Stomach (tissue), 4 donors: ENCODE data around the gene MAK.

Experiments used
- EP300 ChIP-seq: sonication (generic); formaldehyde crosslinking; IDR thresholded peaks from one replicate; pipeline ENCODE4 v1.6.1; 2017; ENCODE audit warnings: antibody characterized with exemption
- POLR2A ChIP-seq, 4 donors: fragments of 450-650 bp; IDR thresholded peaks; one replicate each; pipeline ENCODE4 v1.6.1; 2016; ENCODE audit warnings: antibody characterized with exemption in 4 of 4, control low read depth in 2 of 4, mild to moderate bottlenecking in 1 of 4, moderate library complexity in 1 of 4
- TF ChIP-seq, protein P1 (sequence below), 7 experiments: fragments of 450-650 bp in 4 of 7; fragments of 200-600 bp in 3 of 7; sonication (generic) in 3 of 7; IDR thresholded peaks; one replicate each; pipeline ENCODE4 v1.5.1; 2016 to 2019; ENCODE audit warnings: antibody characterized with exemption in 7 of 7, control low read depth in 2 of 7, mild to moderate bottlenecking in 1 of 7

DNA sequence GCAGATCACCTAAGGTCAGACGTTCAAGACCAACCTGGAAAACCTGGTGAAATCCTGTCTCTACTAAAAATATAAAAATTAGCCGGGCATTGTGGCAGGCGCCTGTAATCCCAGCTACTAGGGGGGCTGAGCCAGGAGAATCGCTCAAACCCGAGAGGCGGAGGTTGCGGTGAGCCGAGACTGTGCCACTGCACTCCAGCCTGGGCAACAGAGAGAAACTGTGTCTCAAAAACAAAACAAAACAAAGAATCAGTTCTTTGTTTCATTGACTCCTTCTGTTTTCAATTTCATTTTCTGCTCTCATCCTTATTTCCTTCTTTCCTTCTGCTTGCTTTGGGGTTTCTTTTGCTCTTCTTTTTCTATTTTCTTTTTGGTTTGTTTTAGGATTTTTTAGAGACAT, 124.4 kb downstream of the MAK start:
- TF ChIP-seq POLR2A (IDR thresholded peaks at IDR 0.05) (no peak), EP300 (no peak)
- TF ChIP-seq, protein P1, sequence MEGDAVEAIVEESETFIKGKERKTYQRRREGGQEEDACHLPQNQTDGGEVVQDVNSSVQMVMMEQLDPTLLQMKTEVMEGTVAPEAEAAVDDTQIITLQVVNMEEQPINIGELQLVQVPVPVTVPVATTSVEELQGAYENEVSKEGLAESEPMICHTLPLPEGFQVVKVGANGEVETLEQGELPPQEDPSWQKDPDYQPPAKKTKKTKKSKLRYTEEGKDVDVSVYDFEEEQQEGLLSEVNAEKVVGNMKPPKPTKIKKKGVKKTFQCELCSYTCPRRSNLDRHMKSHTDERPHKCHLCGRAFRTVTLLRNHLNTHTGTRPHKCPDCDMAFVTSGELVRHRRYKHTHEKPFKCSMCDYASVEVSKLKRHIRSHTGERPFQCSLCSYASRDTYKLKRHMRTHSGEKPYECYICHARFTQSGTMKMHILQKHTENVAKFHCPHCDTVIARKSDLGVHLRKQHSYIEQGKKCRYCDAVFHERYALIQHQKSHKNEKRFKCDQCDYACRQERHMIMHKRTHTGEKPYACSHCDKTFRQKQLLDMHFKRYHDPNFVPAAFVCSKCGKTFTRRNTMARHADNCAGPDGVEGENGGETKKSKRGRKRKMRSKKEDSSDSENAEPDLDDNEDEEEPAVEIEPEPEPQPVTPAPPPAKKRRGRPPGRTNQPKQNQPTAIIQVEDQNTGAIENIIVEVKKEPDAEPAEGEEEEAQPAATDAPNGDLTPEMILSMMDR (IDR thresholded peaks at IDR 0.05), result no peak
